Keratinocyte (primary cell): Measurements from ENCODE around the gene TLL2. TPM values are rescaled to one million over a fixed set of nuclear protein-coding genes. Genes with fewer than 3 reads are reported as not detected.
A peak's percentile ranks its signal among the peaks of the same experiment; 100 is the strongest.

ENCODE experiments used
- DNase-seq: peaks from one replicate; pipeline ENCODE4 v3.0.0-alpha.2; 2011; ENCODE audit warnings: low read depth, missing footprints, low spot score
- FAIRE-seq: peaks from 2 replicates; lab custom pipeline; 2011; peaks lifted over from hg19 to GRCh38; lab: Jason Lieb, UNC
- H2AFZ ChIP-seq: 2 replicates; pipeline ENCODE4 v1.6.0; 2012; ENCODE audit warnings: low read length, control low read depth, inconsistent platforms; ENCODE audit not compliant: control insufficient read depth
- H3K27ac ChIP-seq: 2 replicates; pipeline ENCODE4 v1.5.1; 2011; ENCODE audit warnings: low read length; ENCODE audit not compliant: control insufficient read depth, insufficient read depth
- H3K27me3 ChIP-seq: 3 replicates; pipeline ENCODE4 v1.6.0; 2011; ENCODE audit warnings: low read length; ENCODE audit not compliant: control insufficient read depth, insufficient read depth; ENCODE audit errors: extremely low read depth
- H3K36me3 ChIP-seq, 2 experiments: 2 replicates in 1 of 2; 3 replicates in 1 of 2; pipeline ENCODE4 v1.5.1; 2011; ENCODE audit warnings: low read length in 2 of 2, mild to moderate bottlenecking in 1 of 2; ENCODE audit not compliant: control insufficient read depth in 2 of 2, insufficient read depth in 2 of 2; ENCODE audit errors: extremely low read depth in 1 of 2
- H3K4me1 ChIP-seq: 3 replicates; pipeline ENCODE4 v1.5.1; 2011; ENCODE audit warnings: low read length; ENCODE audit not compliant: control insufficient read depth, insufficient read depth; ENCODE audit errors: extremely low read depth
- H3K4me2 ChIP-seq: 3 replicates; pipeline ENCODE4 v1.6.0; 2011; ENCODE audit warnings: low read depth, low read length; ENCODE audit not compliant: control insufficient read depth, insufficient read depth; ENCODE audit errors: extremely low read depth
- H3K4me3 ChIP-seq, 3 experiments: fragments of 200-600 bp in 1 of 3; sonication (generic) in 1 of 3; 2 replicates in 2 of 3; 3 replicates in 1 of 3; pipeline ENCODE4 v1.5.1; 2011 to 2016; ENCODE audit warnings: low read length in 3 of 3, mild to moderate bottlenecking in 3 of 3, control low read depth in 2 of 3, inconsistent platforms in 1 of 3, low read depth in 1 of 3, mixed read lengths in 1 of 3, mixed run types in 1 of 3, moderate library complexity in 1 of 3; ENCODE audit not compliant: control insufficient read depth in 2 of 3, insufficient read depth in 2 of 3; ENCODE audit errors: extremely low read depth in 1 of 3
- H3K79me2 ChIP-seq: 2 replicates; pipeline ENCODE4 v1.6.0; 2012; ENCODE audit warnings: low read length; ENCODE audit not compliant: control insufficient read depth, insufficient read depth
- H3K9ac ChIP-seq: 3 replicates; pipeline ENCODE4 v1.6.0; 2011; ENCODE audit warnings: low read length; ENCODE audit not compliant: control insufficient read depth, insufficient read depth; ENCODE audit errors: extremely low read depth
- H3K9me1 ChIP-seq: 3 replicates; pipeline ENCODE4 v1.6.0; 2011; ENCODE audit warnings: low read length; ENCODE audit not compliant: control insufficient read depth, insufficient read depth; ENCODE audit errors: extremely low read depth
- H3K9me3 ChIP-seq: 2 replicates; pipeline ENCODE4 v1.5.1; 2012; ENCODE audit warnings: low read depth, low read length; ENCODE audit not compliant: control insufficient read depth
- H4K20me1 ChIP-seq: 3 replicates; pipeline ENCODE4 v1.6.0; 2011; ENCODE audit warnings: low read length; ENCODE audit not compliant: control insufficient read depth, insufficient read depth; ENCODE audit errors: extremely low read depth
- EZH2 ChIP-seq: IDR thresholded peaks from one replicate; pipeline ENCODE4 v1.6.1; 2012; ENCODE audit warnings: inconsistent platforms, mild to moderate bottlenecking, low read length, moderate library complexity
- dilution Hi-C: fragments of 300-500 bp; cut with MboI; formaldehyde crosslinking; loops from one replicate; pipeline ENCODE4 v1.7.0; 2020; ENCODE audit warnings: low sequenced_read_pairs; ENCODE audit not compliant: extremely low pct_ligation_motif_present
- polyA plus RNA-seq, 5 experiments: library from polyadenylated mRNA; depleted of rRNA in 3 of 5; stranded (reverse) in 3 of 5; stranded (forward) in 1 of 5; unstranded in 1 of 5; fragments of >200 nt; gene quantifications; 1 replicate in 1 of 5; 2 replicates in 3 of 5; 3 replicates in 1 of 5; pipeline versions ENCODE4 v1.2.1 to v1.2.3, GENCODE V29; 2011 to 2012; ENCODE audit warnings: missing spikeins in 2 of 5, low read depth in 1 of 5, low replicate concordance in 1 of 5
- TF ChIP-seq, protein P1 (sequence below), 3 experiments: IDR thresholded peaks in 1 of 3; conservative IDR thresholded peaks in 1 of 3; optimal IDR thresholded peaks in 1 of 3; 2 replicates in 2 of 3; 3 replicates in 1 of 3; pipeline versions ENCODE3 to v1.5.1; 2011; ENCODE audit warnings: low read length in 3 of 3, mild to moderate bottlenecking in 3 of 3, moderate library complexity in 2 of 3, control low read depth in 1 of 3, inconsistent platforms in 1 of 3; ENCODE audit not compliant: insufficient read depth in 2 of 3; ENCODE audit errors: extremely low read depth in 1 of 3

Gene TLL2
- polyA plus RNA-seq, 1 donor (not counting 4 experiments of a cell fraction or from before 2014, with no cell fraction given), result 0.83 TPM

DNA sequence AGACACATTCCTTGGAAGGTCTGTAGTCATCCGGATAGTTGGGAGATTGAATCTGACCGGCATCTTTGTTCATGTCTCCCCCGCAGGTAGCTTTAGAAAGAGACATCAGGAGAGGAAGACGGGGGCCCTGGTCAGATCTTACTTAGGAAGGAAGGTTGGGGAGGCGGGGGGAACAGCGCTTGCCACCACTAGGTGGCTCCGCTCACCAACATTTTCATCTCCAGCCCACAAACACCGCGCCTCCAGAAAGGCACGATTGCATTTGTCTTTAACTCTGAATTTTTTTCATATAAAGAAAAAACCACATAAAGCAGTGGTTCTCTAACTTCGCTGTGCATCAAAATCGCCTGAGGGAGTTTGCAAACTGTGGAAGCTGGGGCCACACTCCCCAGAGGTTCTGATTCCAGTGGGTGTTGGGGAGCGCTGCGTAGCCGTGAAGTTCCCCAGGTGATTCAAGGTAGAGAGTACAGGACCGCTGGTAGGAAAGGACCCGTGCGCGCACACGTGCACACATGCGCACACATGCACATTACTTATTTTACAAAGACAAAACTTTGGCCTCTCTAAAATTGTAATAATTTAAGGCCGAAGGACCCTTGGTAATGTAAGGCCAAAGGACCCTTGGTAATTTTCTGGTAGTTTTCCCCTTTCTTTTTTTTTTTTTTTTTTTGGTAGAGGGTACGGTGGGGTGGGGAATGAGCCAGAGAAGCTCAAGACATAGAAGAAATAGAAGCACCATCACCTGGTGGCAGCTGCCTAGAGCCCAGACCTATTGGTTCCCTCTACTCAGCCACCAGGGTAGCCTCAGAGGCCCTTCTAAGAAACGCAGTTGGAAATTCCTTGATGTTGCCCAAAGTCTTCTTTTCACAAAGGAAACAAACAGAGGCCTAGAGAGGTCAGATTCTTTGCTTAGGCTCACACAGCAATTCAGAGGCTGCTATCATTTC, 117.5 kb downstream of the TLL2 start:
- H3K4me3 ChIP-seq, result peak overlapping the region in 2 of 3 experiments; percentile 43 to 56
- no peak for TF ChIP-seq EZH2
- TF ChIP-seq, protein P1, sequence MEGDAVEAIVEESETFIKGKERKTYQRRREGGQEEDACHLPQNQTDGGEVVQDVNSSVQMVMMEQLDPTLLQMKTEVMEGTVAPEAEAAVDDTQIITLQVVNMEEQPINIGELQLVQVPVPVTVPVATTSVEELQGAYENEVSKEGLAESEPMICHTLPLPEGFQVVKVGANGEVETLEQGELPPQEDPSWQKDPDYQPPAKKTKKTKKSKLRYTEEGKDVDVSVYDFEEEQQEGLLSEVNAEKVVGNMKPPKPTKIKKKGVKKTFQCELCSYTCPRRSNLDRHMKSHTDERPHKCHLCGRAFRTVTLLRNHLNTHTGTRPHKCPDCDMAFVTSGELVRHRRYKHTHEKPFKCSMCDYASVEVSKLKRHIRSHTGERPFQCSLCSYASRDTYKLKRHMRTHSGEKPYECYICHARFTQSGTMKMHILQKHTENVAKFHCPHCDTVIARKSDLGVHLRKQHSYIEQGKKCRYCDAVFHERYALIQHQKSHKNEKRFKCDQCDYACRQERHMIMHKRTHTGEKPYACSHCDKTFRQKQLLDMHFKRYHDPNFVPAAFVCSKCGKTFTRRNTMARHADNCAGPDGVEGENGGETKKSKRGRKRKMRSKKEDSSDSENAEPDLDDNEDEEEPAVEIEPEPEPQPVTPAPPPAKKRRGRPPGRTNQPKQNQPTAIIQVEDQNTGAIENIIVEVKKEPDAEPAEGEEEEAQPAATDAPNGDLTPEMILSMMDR (optimal IDR thresholded peaks at IDR 0.05 in 1 of 3, IDR thresholded peaks at IDR 0.05 in 1 of 3, conservative IDR thresholded peaks at IDR 0.05 in 1 of 3; ENCODE audit: extremely low read depth in 1 of 3, insufficient read depth in 2 of 3, low read length in 3 of 3), result peak; percentile 87 to 92 (median 87)
- FAIRE-seq (peak; percentile 75), DNase-seq (no peak)
- dilution Hi-C loops, result no loop called here
- H2AFZ ChIP-seq, result no peak overlapping the region
- no peaks in the 10 kb centered on the region for H3K9me3 ChIP-seq
- no peaks in the 10 kb centered on the region for H4K20me1 ChIP-seq
- no peaks in the 10 kb centered on the region for H3K4me1 ChIP-seq
- H3K36me3 ChIP-seq, result no peaks in the 10 kb centered on the region
- no peak overlapping the region for H3K9ac ChIP-seq
- no peaks in the 10 kb centered on the region for H3K79me2 ChIP-seq
- H3K4me2 ChIP-seq, result peak overlapping the region; percentile 69
- no peak overlapping the region for H3K27ac ChIP-seq
- peaks cover 60% of the 10 kb centered on the region for H3K27me3 ChIP-seq
- no peaks in the 10 kb centered on the region for H3K9me1 ChIP-seq

DNA sequence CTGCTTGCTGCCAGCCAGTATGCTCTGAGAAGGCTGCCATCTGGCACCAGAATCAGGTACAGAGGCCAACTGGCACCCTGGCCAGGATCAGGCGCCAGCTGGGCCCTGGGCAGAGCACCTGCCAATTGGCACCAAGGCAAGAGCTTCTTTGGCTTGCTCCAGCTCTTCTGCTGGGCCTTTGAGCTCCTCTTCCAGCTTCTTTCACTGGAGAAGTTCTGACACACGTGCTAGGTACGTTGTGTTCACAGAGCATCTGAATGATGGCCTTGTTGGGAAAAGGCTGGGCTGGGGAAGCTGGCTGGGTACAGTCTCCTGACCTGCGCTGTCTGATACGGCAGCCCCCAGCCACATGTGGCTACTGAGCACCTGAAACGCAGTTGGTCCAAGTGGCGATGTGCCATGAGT, 123.3 kb downstream of the TLL2 start:
- H3K9me3 ChIP-seq, result no peaks in the 10 kb centered on the region
- H3K27ac ChIP-seq, result no peak overlapping the region
- TF ChIP-seq, protein P1 (optimal IDR thresholded peaks at IDR 0.05 in 1 of 3, IDR thresholded peaks at IDR 0.05 in 1 of 3, conservative IDR thresholded peaks at IDR 0.05 in 1 of 3; ENCODE audit: extremely low read depth in 1 of 3, insufficient read depth in 2 of 3, low read length in 3 of 3), result no peak
- no peak for TF ChIP-seq EZH2
- H3K79me2 ChIP-seq, result no peaks in the 10 kb centered on the region
- H3K9ac ChIP-seq, result no peak overlapping the region
- no peaks in the 10 kb centered on the region for H3K36me3 ChIP-seq
- dilution Hi-C loops, result no loop called here
- no peaks in the 10 kb centered on the region for H3K4me1 ChIP-seq
- FAIRE-seq, result no peak
- peaks cover 44% of the 10 kb centered on the region for H3K27me3 ChIP-seq
- no peaks in the 10 kb centered on the region for H3K9me1 ChIP-seq
- no peak overlapping the region for H2AFZ ChIP-seq
- H3K4me3 ChIP-seq, result no peak overlapping the region
- H4K20me1 ChIP-seq, result no peaks in the 10 kb centered on the region
- H3K4me2 ChIP-seq, result no peak overlapping the region
- no peak for DNase-seq
